Neural progenitor cell (in vitro differentiated cells): ENCODE results near the gene PITPNM1.
"Not testable (repeated sequence)": the region's sequence is repeated elsewhere in the genome, so short reads cannot be mapped to it uniquely, and the experiment has no call there.

Experiments
- CTCF ChIP-seq: fragments of 200-600 bp; sonication (generic); IDR thresholded peaks from 2 replicates; pipeline ENCODE4 v1.5.1; 2017; ENCODE audit warnings: antibody characterized with exemption, mild to moderate bottlenecking
- EZH2 ChIP-seq: fragments of 200-600 bp; sonication (generic); IDR thresholded peaks from 2 replicates; pipeline ENCODE4 v1.6.1; 2017; ENCODE audit warnings: antibody characterized with exemption, mild to moderate bottlenecking, moderate library complexity
- EZH2phosphoT487 ChIP-seq: fragments of 200-600 bp; sonication (generic); IDR thresholded peaks from 2 replicates; pipeline ENCODE4 v1.6.1; 2017; ENCODE audit warnings: antibody characterized with exemption

GRCh38 chr11:67465530-67465929 is 39.6 kb downstream of the PITPNM1 start:
- TF ChIP-seq CTCF, EZH2, EZH2phosphoT487: not testable (repeated sequence)
